T-helper 2 cell treated with Interferon-gamma antibody and Interleukin-4, amounts not matched to agents 5 μg/mL and 100 μg/mL, for 36 hours (primary cell): ENCODE measurements around the gene TKTL2.
"Not testable (repeated sequence)": the region's sequence is repeated elsewhere in the genome, so short reads cannot be mapped to it uniquely, and the experiment has no call there.

Experiments
- DNase-seq: peaks from one replicate; pipeline ENCODE4 v3.0.0; 2021; ENCODE audit warnings: low spot score
- H3K27ac Mint-ChIP-seq: one replicate; pipeline ENCODE4 v1.8.0; 2021; ENCODE audit warnings: mild to moderate bottlenecking, mixed read lengths
- H3K27me3 Mint-ChIP-seq: one replicate; pipeline ENCODE4 v1.8.0; 2021; ENCODE audit warnings: low read depth, mixed read lengths
- H3K36me3 Mint-ChIP-seq: one replicate; pipeline ENCODE4 v1.8.0; 2021; ENCODE audit warnings: low read depth, mixed read lengths
- H3K4me1 Mint-ChIP-seq: one replicate; pipeline ENCODE4 v1.8.0; 2021; ENCODE audit warnings: low read depth, mixed read lengths
- H3K4me3 Mint-ChIP-seq: one replicate; pipeline ENCODE4 v1.8.0; 2022; ENCODE audit warnings: mild to moderate bottlenecking, moderate library complexity, mixed read lengths
- H3K9me3 Mint-ChIP-seq: one replicate; pipeline ENCODE4 v1.8.0; 2021; ENCODE audit warnings: mixed read lengths

The TKTL2 gene

GRCh38 chr4:163476761-163477438, 3.3 kb upstream of the TKTL2 start:
- Mint-ChIP-seq H3K9me3 (no peaks in the 10 kb centered on the region), H3K27me3 (peaks cover 5% of the 10 kb centered on the region), H3K4me3 (no peak overlapping the region), H3K27ac (no peak overlapping the region), H3K36me3 (no peaks in the 10 kb centered on the region), H3K4me1 (no peaks in the 10 kb centered on the region)
- DNase-seq, result no peak

GRCh38 chr4:163474027-163474426, 473 bp upstream of the TKTL2 start:
- Mint-ChIP-seq H3K9me3 (no peaks in the 10 kb centered on the region), H3K36me3 (no peaks in the 10 kb centered on the region), H3K27me3 (peaks cover 1% of the 10 kb centered on the region), H3K27ac (no peak overlapping the region), H3K4me1 (no peaks in the 10 kb centered on the region), H3K4me3 (no peak overlapping the region)
- DNase-seq, result no peak

DNA sequence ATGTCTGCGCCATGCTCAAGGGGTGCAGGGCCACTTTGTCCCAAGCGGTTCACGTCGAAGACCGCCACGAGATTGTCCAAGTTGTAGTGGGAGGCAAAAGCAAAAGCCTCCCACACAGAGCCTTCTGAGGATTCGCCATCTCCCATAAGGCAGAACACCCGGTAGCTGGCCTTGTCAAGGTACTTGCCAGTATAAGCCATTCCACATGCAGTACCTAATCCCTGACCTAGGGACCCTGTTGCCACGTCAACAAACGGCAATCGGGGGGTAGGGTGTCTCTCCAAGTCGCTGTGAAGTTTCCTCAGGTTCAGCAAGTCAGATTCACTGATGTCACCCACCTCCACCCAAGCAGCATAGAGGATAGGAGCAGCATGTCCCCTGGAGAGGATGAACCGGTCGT, 424 bp downstream of the TKTL2 start:
- no peak overlapping the region for H3K27ac Mint-ChIP-seq
- H3K4me1 Mint-ChIP-seq, result no peaks in the 10 kb centered on the region
- no peaks in the 10 kb centered on the region for H3K36me3 Mint-ChIP-seq
- H3K4me3 Mint-ChIP-seq, result no peak overlapping the region
- DNase-seq, result no peak
- H3K27me3 Mint-ChIP-seq, result peaks cover 1% of the 10 kb centered on the region
- H3K9me3 Mint-ChIP-seq, result no peaks in the 10 kb centered on the region

DNA sequence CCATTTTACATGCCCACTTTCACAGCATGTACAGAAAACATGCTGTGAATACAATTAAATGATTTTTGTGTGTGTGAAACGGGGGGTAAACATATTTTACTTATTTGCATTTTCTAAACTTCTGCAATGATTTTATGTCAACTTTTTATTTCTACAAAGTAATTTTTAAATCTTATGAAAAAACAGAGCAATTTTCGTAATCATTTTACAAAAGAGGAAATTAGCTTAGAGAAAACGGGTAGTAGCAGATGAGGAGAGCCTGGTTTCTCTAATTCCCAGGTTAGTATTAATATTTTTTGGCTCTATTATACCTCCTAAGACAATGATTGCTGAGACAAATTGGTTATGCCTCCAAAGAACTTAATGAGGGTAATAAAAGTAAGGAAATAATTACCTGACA, 3.2 kb downstream of the TKTL2 start:
- no peak for DNase-seq
- Mint-ChIP-seq H3K27ac (no peak overlapping the region), H3K36me3 (no peaks in the 10 kb centered on the region), H3K27me3 (peaks cover 1% of the 10 kb centered on the region), H3K4me3 (no peak overlapping the region), H3K4me1 (no peaks in the 10 kb centered on the region), H3K9me3 (no peaks in the 10 kb centered on the region)

- H3K36me3 Mint-ChIP-seq, result no peaks in the 10 kb centered on the region
- no peak for DNase-seq
- no peak overlapping the region for H3K27ac Mint-ChIP-seq
- H3K4me1 Mint-ChIP-seq, result no peaks in the 10 kb centered on the region
- H3K27me3 Mint-ChIP-seq, result peaks cover 1% of the 10 kb centered on the region
- H3K4me3 Mint-ChIP-seq, result no peak overlapping the region
- H3K9me3 Mint-ChIP-seq, result no peaks in the 10 kb centered on the region
These were observed 6.3 kb downstream of the TKTL2 start for GRCh38 chr4:163467082-163467770.

DNA sequence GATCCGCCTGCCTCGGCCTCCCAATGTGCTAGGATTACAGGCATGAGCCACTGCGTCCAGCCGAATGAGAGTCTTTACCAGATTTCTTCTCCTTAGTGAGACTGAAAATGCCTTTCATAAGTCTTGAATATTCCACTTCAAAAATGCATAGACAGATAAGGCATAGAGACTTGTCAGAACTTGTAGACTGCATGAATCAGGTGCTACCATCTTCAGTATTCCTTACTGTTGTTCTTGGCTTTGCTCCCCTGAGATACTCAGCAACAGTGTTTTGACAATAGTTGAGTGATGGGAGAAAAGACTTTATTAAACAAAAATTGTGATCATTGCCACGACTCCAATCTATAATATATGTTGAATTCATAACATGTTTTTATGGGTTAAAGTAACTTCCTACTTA, 11.0 kb downstream of the TKTL2 start:
- Mint-ChIP-seq H3K4me1 (no peaks in the 10 kb centered on the region), H3K36me3 (no peaks in the 10 kb centered on the region), H3K9me3 (no peaks in the 10 kb centered on the region), H3K4me3 (no peak overlapping the region), H3K27ac (no peak overlapping the region), H3K27me3 (no peaks in the 10 kb centered on the region)
- no peak for DNase-seq

DNA sequence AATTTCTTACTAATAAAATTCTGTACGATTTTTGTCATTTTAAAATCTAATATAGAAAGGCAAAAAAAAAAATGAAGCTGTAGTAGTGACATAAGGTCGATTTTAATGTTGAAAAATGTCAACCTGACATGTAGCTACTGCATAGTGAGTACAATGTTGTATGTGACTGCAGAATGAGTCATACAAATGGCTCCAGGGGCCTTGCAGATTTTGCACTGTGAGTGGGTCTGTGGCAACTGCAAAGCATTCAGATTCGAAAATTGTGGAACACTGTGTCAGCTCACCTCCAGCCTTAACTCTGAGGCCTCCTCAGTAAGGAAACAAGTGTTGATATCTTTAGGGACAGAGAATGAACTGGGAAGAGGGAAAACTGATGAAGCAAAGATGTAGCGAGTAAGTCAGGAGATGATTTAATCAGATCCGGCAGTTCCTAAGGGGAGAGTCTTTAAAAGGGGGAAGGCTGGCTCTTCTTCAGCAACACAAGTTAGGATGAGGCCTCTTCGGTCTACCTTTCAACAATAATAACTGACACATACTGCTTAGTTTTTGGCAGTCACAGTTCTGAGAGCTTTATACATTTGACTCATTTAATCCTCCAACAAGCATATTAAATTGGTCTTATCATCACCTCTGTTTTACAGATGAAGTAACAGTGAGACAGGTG, 24.9 kb downstream of the TKTL2 start:
- Mint-ChIP-seq H3K9me3 (no peaks in the 10 kb centered on the region), H3K4me1 (no peaks in the 10 kb centered on the region), H3K27ac (no peak overlapping the region), H3K4me3 (no peak overlapping the region), H3K27me3 (peaks cover 2% of the 10 kb centered on the region), H3K36me3 (no peaks in the 10 kb centered on the region)
- DNase-seq, result no peak

GRCh38 chr4:163447481-163447880, 26.1 kb downstream of the TKTL2 start:
- no peaks in the 10 kb centered on the region for H3K9me3 Mint-ChIP-seq
- H3K4me1 Mint-ChIP-seq, result no peaks in the 10 kb centered on the region
- H3K4me3 Mint-ChIP-seq, result no peak overlapping the region
- no peaks in the 10 kb centered on the region for H3K36me3 Mint-ChIP-seq
- no peak overlapping the region for H3K27ac Mint-ChIP-seq
- peaks cover 2% of the 10 kb centered on the region for H3K27me3 Mint-ChIP-seq
- no peak for DNase-seq

- H3K27ac Mint-ChIP-seq, result not testable (repeated sequence)
These were observed 26.5 kb downstream of the TKTL2 start for GRCh38 chr4:163447023-163447422.

DNA sequence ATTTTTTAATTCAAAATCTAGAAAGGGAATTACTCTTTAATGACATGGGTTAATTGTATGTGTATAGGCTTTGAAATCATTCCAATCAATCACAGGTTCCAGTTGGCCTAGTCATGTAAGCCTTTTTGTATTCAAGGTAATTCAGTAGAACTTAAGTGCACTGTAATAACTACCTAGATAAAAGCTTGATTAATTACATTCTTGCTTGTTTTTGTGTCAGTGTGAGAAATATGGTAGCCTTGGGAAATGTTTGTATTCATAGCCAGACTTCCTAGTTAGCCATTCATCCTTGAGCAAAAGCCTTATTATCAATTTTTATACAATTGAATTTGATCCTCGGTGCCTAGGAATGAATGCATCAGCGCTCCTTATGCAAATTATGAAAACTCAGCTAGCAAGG, 33.5 kb downstream of the TKTL2 start:
- Mint-ChIP-seq H3K9me3 (no peaks in the 10 kb centered on the region), H3K36me3 (no peaks in the 10 kb centered on the region), H3K27me3 (peaks cover 2% of the 10 kb centered on the region), H3K4me1 (no peaks in the 10 kb centered on the region), H3K4me3 (no peak overlapping the region), H3K27ac (no peak overlapping the region)
- no peak for DNase-seq

More at GRCh38 chr4:163447023-163447422, 26.5 kb downstream of the TKTL2 start:
- not testable (repeated sequence) for H3K36me3 Mint-ChIP-seq, H3K27me3 Mint-ChIP-seq, H3K4me3 Mint-ChIP-seq, H3K4me1 Mint-ChIP-seq, DNase-seq, H3K9me3 Mint-ChIP-seq
